Body of pancreas (tissue), 4 donors: ENCODE results near the gene FGF2. TPM values are rescaled to one million over a fixed set of nuclear protein-coding genes. Genes with fewer than 3 reads are reported as not detected.
A peak's percentile ranks its signal among the peaks of the same experiment; 100 is the strongest.

Source experiments
- ATAC-seq: fragments of 150-250 bp; one replicate; pipeline ENCODE4 v1.9.1; 2016
- DNase-seq, 4 donors: peaks; one replicate each; pipeline ENCODE4 v3.0.0-alpha.2; 2019
- H3K27ac ChIP-seq, 4 donors: fragments of 200-600 bp; sonication (generic); 1 replicate in 3 of 4; 2 replicates in 1 of 4; pipeline versions ENCODE4 v1.5.1 to v1.6.1; 2016 to 2019; ENCODE audit warnings: mild to moderate bottlenecking in 1 of 4, mixed read lengths in 1 of 4, moderate library complexity in 1 of 4
- H3K27me3 ChIP-seq, 2 donors: fragments of 200-600 bp; sonication (generic); one replicate each; pipeline ENCODE4 v1.6.0; 2016; ENCODE audit warnings: mild to moderate bottlenecking in 1 of 2
- H3K36me3 ChIP-seq, 2 donors: fragments of 200-600 bp; sonication (generic); replicated peaks in 1 of 2; 2 replicates each; pipeline ENCODE4 v1.5.1; 2016; ENCODE audit warnings: low read depth in 2 of 2; ENCODE audit not compliant: insufficient read depth in 1 of 2
- H3K4me1 ChIP-seq: fragments of 200-600 bp; sonication (generic); one replicate; pipeline ENCODE4 v1.6.0; 2016
- H3K4me3 ChIP-seq, 2 donors: fragments of 200-600 bp; sonication (generic); 1 replicate in 1 of 2; 2 replicates in 1 of 2; pipeline ENCODE4 v1.5.1; 2016 to 2019
- H3K9me3 ChIP-seq, 3 donors: fragments of 200-600 bp; sonication (generic); 1 replicate in 2 of 3; 2 replicates in 1 of 3; pipeline ENCODE4 v1.5.1; 2016
- POLR2A ChIP-seq, 3 donors: fragments of 450-650 bp; IDR thresholded peaks; one replicate each; pipeline ENCODE4 v1.6.1; 2016; ENCODE audit warnings: antibody characterized with exemption in 3 of 3, mild to moderate bottlenecking in 2 of 3
- WGBS, 2 donors: methylation state at CpG; one replicate each; pipeline ENCODE4 v1.1.5; 2017; 5-methylcytosine and 5-hydroxymethylcytosine counted together
- intact Hi-C: fragments of 100-400 bp; cut with DNase I; formaldehyde crosslinking; loops from one replicate; pipeline ENCODE4 v1.15.1; 2023
- total RNA-seq, 2 donors: library from RNA; depleted of rRNA; stranded (reverse); fragments of >200 nt; gene quantifications; one replicate each; pipeline ENCODE4 v1.1.0, GENCODE V29; 2016
- TF ChIP-seq, protein P1 (sequence below), 7 experiments: fragments of 450-650 bp in 4 of 7; fragments of 200-600 bp in 3 of 7; sonication (generic) in 3 of 7; IDR thresholded peaks; one replicate each; pipeline ENCODE4 v1.5.1; 2016 to 2019; ENCODE audit warnings: antibody characterized with exemption in 7 of 7

Gene FGF2
- total RNA-seq, 2 donors from 2014 or later, result 1.8 to 2.3 TPM

DNA sequence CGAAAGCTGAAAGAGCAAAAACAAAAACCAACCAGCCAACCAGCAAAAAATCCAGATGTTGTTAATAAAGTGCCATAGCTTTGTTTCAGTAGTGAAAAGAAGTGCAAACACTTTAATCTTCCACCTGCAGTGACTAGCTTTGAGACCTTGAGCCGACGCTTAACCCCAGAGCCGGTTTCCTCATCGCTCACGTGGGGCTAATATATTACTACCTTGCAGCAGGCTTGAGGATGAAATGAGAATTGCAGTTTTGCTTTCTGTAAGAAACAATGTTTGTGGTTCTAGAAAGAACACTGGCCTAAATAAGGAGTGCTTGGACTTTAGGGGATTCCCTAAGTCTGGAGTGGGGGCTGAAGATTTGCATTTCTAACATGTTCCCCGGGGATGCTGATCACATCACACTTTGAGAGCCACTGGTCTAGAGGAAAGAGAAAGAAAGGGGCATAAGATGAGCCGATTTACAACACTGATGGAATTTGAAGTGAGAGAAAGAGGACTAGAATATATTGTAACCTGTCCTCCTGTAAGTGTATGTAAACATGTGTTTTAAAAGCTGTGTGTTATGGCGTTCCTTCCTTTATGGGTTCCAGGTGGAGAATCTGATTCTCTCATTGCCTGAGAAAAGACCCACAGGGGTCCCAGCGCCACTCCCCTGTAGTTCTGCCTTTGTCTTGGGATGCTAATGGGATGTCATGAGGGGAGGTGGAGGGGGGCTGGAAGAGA, 1.4 kb downstream of the FGF2 start:
- DNase-seq (peak in 3 of 4 donors; percentile 26 to 37 (median 32)), ATAC-seq (peak; percentile 52)
- no peak overlapping the region for H3K27ac ChIP-seq
- H3K4me1 ChIP-seq, result peaks cover 16% of the 10 kb centered on the region
- H3K4me3 ChIP-seq, result peak overlapping the region in 1 of 2 donors; percentile 56
- H3K27me3 ChIP-seq, result peaks cover 0 to 20% of the 10 kb centered on the region in 2 donors
- H3K36me3 ChIP-seq, result no peaks in the 10 kb centered on the region
- no peaks in the 10 kb centered on the region for H3K9me3 ChIP-seq
- intact Hi-C loops, result no loop called here
- TF ChIP-seq, protein P1, sequence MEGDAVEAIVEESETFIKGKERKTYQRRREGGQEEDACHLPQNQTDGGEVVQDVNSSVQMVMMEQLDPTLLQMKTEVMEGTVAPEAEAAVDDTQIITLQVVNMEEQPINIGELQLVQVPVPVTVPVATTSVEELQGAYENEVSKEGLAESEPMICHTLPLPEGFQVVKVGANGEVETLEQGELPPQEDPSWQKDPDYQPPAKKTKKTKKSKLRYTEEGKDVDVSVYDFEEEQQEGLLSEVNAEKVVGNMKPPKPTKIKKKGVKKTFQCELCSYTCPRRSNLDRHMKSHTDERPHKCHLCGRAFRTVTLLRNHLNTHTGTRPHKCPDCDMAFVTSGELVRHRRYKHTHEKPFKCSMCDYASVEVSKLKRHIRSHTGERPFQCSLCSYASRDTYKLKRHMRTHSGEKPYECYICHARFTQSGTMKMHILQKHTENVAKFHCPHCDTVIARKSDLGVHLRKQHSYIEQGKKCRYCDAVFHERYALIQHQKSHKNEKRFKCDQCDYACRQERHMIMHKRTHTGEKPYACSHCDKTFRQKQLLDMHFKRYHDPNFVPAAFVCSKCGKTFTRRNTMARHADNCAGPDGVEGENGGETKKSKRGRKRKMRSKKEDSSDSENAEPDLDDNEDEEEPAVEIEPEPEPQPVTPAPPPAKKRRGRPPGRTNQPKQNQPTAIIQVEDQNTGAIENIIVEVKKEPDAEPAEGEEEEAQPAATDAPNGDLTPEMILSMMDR (IDR thresholded peaks at IDR 0.05), result peak in 3 of 7 experiments; percentile 16 to 18 (median 16)
- TF ChIP-seq POLR2A (IDR thresholded peaks at IDR 0.05), result no peak
- 15 to 21% methylated on average over 10 of the region's 10 CpGs for WGBS, 2 donors

DNA sequence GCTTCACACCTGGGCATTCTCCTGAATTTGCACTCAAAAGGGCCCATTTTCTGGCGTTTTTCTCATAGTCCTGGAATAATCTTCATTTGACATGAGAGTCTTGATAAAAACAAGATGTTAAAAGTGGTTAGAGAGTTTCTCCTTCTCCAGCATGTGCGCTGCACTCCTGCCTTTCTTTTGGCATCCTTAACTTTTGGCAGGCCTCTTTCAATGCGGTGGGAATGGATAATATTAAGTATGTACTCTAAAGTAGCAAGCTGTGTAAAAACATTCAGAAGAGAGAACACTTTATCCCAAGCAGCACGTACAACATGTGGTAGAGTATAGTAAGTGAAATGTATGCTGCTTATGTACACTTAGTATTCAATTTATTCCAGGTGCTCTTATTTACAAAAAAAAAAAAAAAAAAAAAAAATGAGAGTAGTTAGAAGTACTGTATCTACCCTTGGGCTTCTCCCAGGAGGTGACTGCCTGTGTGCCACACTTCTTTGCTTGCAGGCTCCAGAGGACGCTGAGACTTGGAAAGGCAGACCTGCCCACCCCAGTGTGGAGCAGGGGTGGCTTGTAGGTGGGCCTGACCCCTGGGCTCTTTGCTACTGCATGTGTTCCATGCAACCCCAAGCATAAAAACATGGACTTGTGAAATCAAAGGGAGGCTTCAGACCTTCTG, 3.9 kb downstream of the FGF2 start:
- H3K27me3 ChIP-seq, result peaks cover 0 to 20% of the 10 kb centered on the region in 2 donors
- no peak for ATAC-seq
- no peak overlapping the region for H3K27ac ChIP-seq
- no peaks in the 10 kb centered on the region for H3K9me3 ChIP-seq
- WGBS, 2 donors, result 68 to 69% methylated on average over 5 of the region's 5 CpGs
- peak in 1 of 4 donors; percentile 3 for DNase-seq
- no peaks in the 10 kb centered on the region for H3K36me3 ChIP-seq
- H3K4me3 ChIP-seq, result no peak overlapping the region
- intact Hi-C loops, result no loop called here
- TF ChIP-seq, protein P1 (IDR thresholded peaks at IDR 0.05), result no peak
- TF ChIP-seq POLR2A (IDR thresholded peaks at IDR 0.05), result no peak
- H3K4me1 ChIP-seq, result peaks cover 16% of the 10 kb centered on the region

DNA sequence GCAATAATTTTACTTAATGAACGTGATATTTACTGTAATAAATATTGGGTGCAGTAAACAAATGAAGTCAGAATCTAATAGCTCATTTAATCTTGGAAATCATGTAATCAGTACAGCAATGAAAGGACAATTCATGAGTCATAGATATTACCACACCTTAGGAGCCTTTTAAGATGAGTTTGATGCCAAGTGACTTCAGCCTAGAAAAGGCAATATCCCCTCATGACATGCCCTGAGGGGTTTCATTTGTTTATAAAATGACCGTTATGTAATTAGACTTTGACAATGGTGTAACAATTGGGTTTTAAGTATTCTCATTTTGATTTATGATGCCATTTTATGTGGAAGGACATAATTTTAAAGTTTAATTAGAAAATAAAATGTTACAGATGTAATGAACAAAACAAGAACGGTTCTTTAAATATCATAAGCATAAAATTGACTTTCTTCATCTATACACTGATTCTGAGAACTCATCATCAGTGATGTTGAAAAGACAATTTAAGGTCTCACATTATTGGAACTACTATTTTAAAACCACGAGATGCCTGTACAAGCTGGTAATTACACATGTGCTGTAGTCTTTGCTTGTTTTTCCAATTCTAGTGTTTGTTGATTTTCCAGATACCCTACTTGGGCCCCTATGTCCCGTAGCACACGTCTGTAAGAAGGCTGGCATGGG, 5.0 kb downstream of the FGF2 start:
- Histone ChIP-seq H3K9me3 (no peaks in the 10 kb centered on the region), H3K4me3 (no peak overlapping the region), H3K4me1 (peaks cover 11% of the 10 kb centered on the region), H3K36me3 (no peaks in the 10 kb centered on the region), H3K27ac (no peak overlapping the region), H3K27me3 (peaks cover 0 to 20% of the 10 kb centered on the region in 2 donors)
- 56 to 59% methylated on average over 6 of the region's 6 CpGs for WGBS, 2 donors
- no peak for ATAC-seq
- intact Hi-C loops, result no loop called here
- TF ChIP-seq, protein P1 (IDR thresholded peaks at IDR 0.05), result no peak
- TF ChIP-seq POLR2A (IDR thresholded peaks at IDR 0.05), result no peak
- DNase-seq, result no peak

DNA sequence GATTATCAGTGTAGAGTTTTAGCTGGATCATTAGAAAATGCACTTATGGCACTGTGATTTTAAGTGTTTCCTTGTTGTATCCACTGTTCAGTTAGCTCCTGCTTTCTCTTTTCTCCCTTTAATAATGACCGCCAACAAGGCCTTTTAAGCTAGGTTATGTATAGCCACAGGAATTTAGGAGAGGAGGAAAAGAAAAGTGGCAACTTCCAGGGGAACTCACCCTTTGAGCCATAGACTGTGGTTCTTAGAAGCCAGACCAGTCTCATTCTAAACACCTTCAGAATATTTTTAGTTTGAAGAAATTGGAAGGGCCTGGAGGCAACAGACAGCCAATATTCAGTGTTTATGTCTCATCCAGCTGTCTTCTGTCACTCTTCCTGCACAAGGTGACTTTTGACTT, 6.1 kb downstream of the FGF2 start:
- DNase-seq, result no peak
- Histone ChIP-seq H3K36me3 (no peaks in the 10 kb centered on the region), H3K9me3 (no peaks in the 10 kb centered on the region), H3K4me1 (peaks cover 2% of the 10 kb centered on the region), H3K4me3 (no peak overlapping the region), H3K27me3 (peaks cover 0 to 13% of the 10 kb centered on the region in 2 donors), H3K27ac (no peak overlapping the region)
- 92 to 93% methylated on average over 1 of the region's 1 CpG for WGBS, 2 donors
- intact Hi-C loops, result no loop called here
- TF ChIP-seq, protein P1 (IDR thresholded peaks at IDR 0.05), result no peak
- no peak for TF ChIP-seq POLR2A (IDR thresholded peaks at IDR 0.05)
- ATAC-seq, result no peak
